Stimulated activated CD4-positive, alpha-beta T cell treated with anti-CD3 and anti-CD28 coated beads, TNF-alpha, amount 100 ng/mL, for 24 hours (primary cell): ENCODE measurements around the gene ZAP70.
"Not testable (repeated sequence)": the region's sequence is repeated elsewhere in the genome, so short reads cannot be mapped to it uniquely, and the experiment has no call there.

ENCODE experiments used
- DNase-seq, 3 experiments: peaks; one replicate each; pipeline ENCODE4 v3.0.0-alpha.2; 2020; ENCODE audit warnings: low read depth in 3 of 3

ZAP70 gene

GRCh38 chr2:97713296-97714083, at the start of gene ZAP70:
Gene ZAP70, plus strand, starts transcription at chr2:97713576. Its CDS starts 10,461 bp downstream, at chr2:97724037.
- peak in 2 of 3 experiments; percentile 19 to 65 for DNase-seq

- no peak for DNase-seq
Measured at GRCh38 chr2:97663626-97663961, 49.8 kb upstream of the ZAP70 start.

GRCh38 chr2:97663962-97664635, 49.3 kb upstream of the ZAP70 start, which contains the start of gene ACTR1B:
Gene ACTR1B, minus strand, starts transcription at chr2:97664044. Its CDS starts 154 bp downstream, at chr2:97663890.
- DNase-seq: peak; percentile 93 to 98 (median 94)

- DNase-seq: no peak
Measured at GRCh38 chr2:97664636-97664970, 48.8 kb upstream of the ZAP70 start.

- no peak for DNase-seq
Measured at GRCh38 chr2:97669448-97669847, 43.9 kb upstream of the ZAP70 start, which contains the start of gene C2orf92. Gene C2orf92, plus strand, starts transcription at chr2:97669713. Its CDS starts 76 bp downstream, at chr2:97669789.

GRCh38 chr2:97670471-97670870, 42.9 kb upstream of the ZAP70 start:
- no peak for DNase-seq

- DNase-seq: no peak
Measured at GRCh38 chr2:97671526-97671925, 41.9 kb upstream of the ZAP70 start.

- DNase-seq: not testable (repeated sequence)
Measured at GRCh38 chr2:97672606-97673140, 40.7 kb upstream of the ZAP70 start.

GRCh38 chr2:97673182-97673914, 40.0 kb upstream of the ZAP70 start:
- DNase-seq: peak in 1 of 3 experiments; percentile 26

GRCh38 chr2:97673915-97674283, 39.5 kb upstream of the ZAP70 start:
- peak in 1 of 3 experiments; percentile 42 for DNase-seq

GRCh38 chr2:97675430-97676113, 37.8 kb upstream of the ZAP70 start:
- no peak for DNase-seq

- no peak for DNase-seq
Measured at GRCh38 chr2:97676620-97677019, 36.8 kb upstream of the ZAP70 start.

GRCh38 chr2:97677480-97677879, 35.9 kb upstream of the ZAP70 start:
- no peak for DNase-seq

- no peak for DNase-seq
Measured at GRCh38 chr2:97678298-97678697, 35.1 kb upstream of the ZAP70 start.

- DNase-seq: not testable (repeated sequence)
Measured at GRCh38 chr2:97687235-97687634, 26.1 kb upstream of the ZAP70 start.

GRCh38 chr2:97688062-97688827, 25.1 kb upstream of the ZAP70 start:
- DNase-seq: no peak

- no peak for DNase-seq
Measured at GRCh38 chr2:97691166-97691565, 22.2 kb upstream of the ZAP70 start.

GRCh38 chr2:97693476-97693875, 19.9 kb upstream of the ZAP70 start:
- no peak for DNase-seq

- DNase-seq: no peak
Measured at GRCh38 chr2:97695744-97696143, 17.6 kb upstream of the ZAP70 start.
